SU-DHL-6 (cell line): Measurements from ENCODE around the gene BTNL2.

Source experiments
- H2AFZ ChIP-seq: fragments of 200-600 bp; sonication (generic); 2 replicates; pipeline ENCODE4 v1.6.1; 2014; ENCODE audit warnings: low read depth, mild to moderate bottlenecking, moderate library complexity, mixed read lengths, antibody characterized with exemption, low read length; ENCODE audit not compliant: severe bottlenecking
- H3F3A ChIP-seq: fragments of 200-600 bp; shearing (Covaris generic); 2 replicates; pipeline ENCODE4 v1.6.0; 2016; ENCODE audit warnings: antibody characterized with exemption, mild to moderate bottlenecking; ENCODE audit not compliant: insufficient read depth
- H3K27ac ChIP-seq: fragments of 200-600 bp; sonication (generic); 2 replicates; pipeline ENCODE4 v1.5.1; 2016; ENCODE audit warnings: low read depth, mild to moderate bottlenecking, low read length, moderate library complexity, mixed read lengths
- H3K27me3 ChIP-seq: fragments of 200-600 bp; sonication (generic), shearing (Covaris generic); 2 replicates; pipeline ENCODE4 v1.6.0; 2014; ENCODE audit warnings: mild to moderate bottlenecking, low read length
- H3K36me3 ChIP-seq: fragments of 200-600 bp; sonication (generic); 2 replicates; pipeline ENCODE4 v1.6.1; 2014; ENCODE audit warnings: mild to moderate bottlenecking, low read length, mixed read lengths
- H3K4me2 ChIP-seq: fragments of 300-600, 200-600 bp; shearing (Covaris generic), sonication (generic); 2 replicates; pipeline ENCODE4 v1.6.0; 2014; ENCODE audit warnings: low read length, low read depth, mild to moderate bottlenecking; ENCODE audit not compliant: poor library complexity, severe bottlenecking
- H3K4me3 ChIP-seq: fragments of 200-600 bp; sonication (generic); 2 replicates; pipeline ENCODE4 v1.5.1; 2014; ENCODE audit warnings: antibody characterized with exemption, low read length, mild to moderate bottlenecking, mixed read lengths; ENCODE audit not compliant: insufficient read depth, poor library complexity, severe bottlenecking
- H3K79me2 ChIP-seq: fragments of 200-600 bp; sonication (generic); 2 replicates; pipeline ENCODE4 v1.6.1; 2014; ENCODE audit warnings: mild to moderate bottlenecking, low read length, moderate library complexity; ENCODE audit not compliant: insufficient read depth
- H3K9ac ChIP-seq: fragments of 200-600 bp; sonication (generic); 2 replicates; pipeline ENCODE4 v1.7.0; 2014; ENCODE audit warnings: mild to moderate bottlenecking, low read length
- H3K9me2 ChIP-seq: fragments of 200-600 bp; sonication (generic); replicated peaks from 2 replicates; pipeline ENCODE4 v1.6.1; 2014; ENCODE audit warnings: low read length; ENCODE audit not compliant: insufficient read depth
- H3K9me3 ChIP-seq: fragments of 200-600 bp; sonication (generic); 2 replicates; pipeline ENCODE4 v1.6.1; 2014; ENCODE audit warnings: low read length, mixed read lengths; ENCODE audit not compliant: insufficient read depth
- H4K20me1 ChIP-seq: fragments of 200-600 bp; sonication (generic); 2 replicates; pipeline ENCODE4 v1.6.1; 2014; ENCODE audit warnings: low read depth, mild to moderate bottlenecking, antibody characterized with exemption, low read length, moderate library complexity, mixed read lengths
- CTCF ChIP-seq: fragments of 200-600 bp; sonication (generic); IDR thresholded peaks from one replicate; pipeline ENCODE4 v1.5.1; 2017; ENCODE audit warnings: antibody characterized with exemption, mild to moderate bottlenecking, low read length, moderate library complexity; ENCODE audit not compliant: insufficient read depth, poor library complexity, severe bottlenecking
- EZH2phosphoT487 ChIP-seq: fragments of 200-600 bp; sonication (generic), shearing (Covaris generic); conservative IDR thresholded peaks from 2 replicates; pipeline ENCODE4 v1.6.1; 2018; ENCODE audit warnings: mild to moderate bottlenecking, antibody characterized with exemption, low read length, moderate library complexity, mixed read lengths

The BTNL2 gene, protein sequence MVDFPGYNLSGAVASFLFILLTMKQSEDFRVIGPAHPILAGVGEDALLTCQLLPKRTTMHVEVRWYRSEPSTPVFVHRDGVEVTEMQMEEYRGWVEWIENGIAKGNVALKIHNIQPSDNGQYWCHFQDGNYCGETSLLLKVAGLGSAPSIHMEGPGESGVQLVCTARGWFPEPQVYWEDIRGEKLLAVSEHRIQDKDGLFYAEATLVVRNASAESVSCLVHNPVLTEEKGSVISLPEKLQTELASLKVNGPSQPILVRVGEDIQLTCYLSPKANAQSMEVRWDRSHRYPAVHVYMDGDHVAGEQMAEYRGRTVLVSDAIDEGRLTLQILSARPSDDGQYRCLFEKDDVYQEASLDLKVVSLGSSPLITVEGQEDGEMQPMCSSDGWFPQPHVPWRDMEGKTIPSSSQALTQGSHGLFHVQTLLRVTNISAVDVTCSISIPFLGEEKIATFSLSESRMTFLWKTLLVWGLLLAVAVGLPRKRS

DNA sequence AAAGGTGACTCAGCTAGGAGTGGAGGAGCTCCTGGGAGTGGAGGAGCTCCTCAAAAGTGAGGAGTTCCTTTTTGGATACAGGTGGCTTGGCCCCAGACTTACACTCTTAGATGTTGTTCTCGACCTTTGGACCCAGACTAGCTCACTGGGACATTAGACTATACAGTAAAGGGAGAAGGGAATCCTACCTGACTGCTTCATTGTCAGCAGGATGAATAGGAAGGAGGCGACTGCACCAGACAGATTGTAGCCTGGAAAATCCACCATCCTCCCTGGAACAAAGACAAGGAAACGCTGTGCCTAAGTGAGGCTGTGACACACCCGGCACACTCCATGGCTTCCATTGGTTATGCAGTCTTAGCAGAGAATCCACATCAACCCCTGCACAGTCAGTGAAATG lies at the start of gene BTNL2:
Gene BTNL2, minus strand, starts transcription at position 325 of the 400 bp plus-strand sequence. Its CDS starts 58 bp downstream, at position 267.
- Histone ChIP-seq H3F3A (no peaks in the 10 kb centered on the region), H2AFZ (no peak within 1 kb of the TSS), H3K9ac (no peak within 1 kb of the TSS), H3K36me3 (no peaks in the 10 kb centered on the region), H4K20me1 (no peaks in the 10 kb centered on the region), H3K4me2 (no peak within 1 kb of the TSS), H3K4me3 (no peak within 1 kb of the TSS), H3K27ac (no peak within 1 kb of the TSS), H3K9me2 (no peaks in the 10 kb centered on the region), H3K27me3 (no peaks in the 10 kb centered on the region), H3K9me3 (no peaks in the 10 kb centered on the region), H3K79me2 (no peaks in the 10 kb centered on the region)
- TF ChIP-seq EZH2phosphoT487 (no peak), CTCF (no peak)

- H3K36me3 ChIP-seq, result peaks cover 15% of the 10 kb centered on the region
- TF ChIP-seq CTCF (no peak), EZH2phosphoT487 (no peak)
- H3K9me3 ChIP-seq, result peaks cover 13% of the 10 kb centered on the region; the same call in 1 of the 2 replicates
Observed at GRCh38 chr6:32449088-32449736, 42.2 kb upstream of the BTNL2 start.

DNA sequence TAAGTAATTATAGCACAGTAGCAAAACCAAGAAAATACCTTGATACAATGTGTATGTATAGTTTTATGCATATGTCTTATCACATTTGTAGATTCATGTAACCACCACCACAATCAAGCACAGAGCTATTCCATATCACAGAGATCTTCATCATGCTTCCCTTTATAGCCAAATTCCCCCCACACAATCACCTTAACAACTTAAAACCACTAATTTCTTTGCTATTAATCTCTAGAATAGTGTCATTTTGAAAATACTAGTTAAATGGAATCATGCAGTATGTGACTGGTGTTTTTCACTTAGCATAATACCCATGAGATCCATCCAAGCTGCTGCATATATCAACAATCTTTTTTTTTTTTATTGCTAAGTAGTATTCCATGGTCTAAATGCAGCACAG lies 41.0 kb upstream of the BTNL2 start:
- no peak overlapping the region for H3K9ac ChIP-seq
- no peak overlapping the region for H3K4me3 ChIP-seq
- no peaks in the 10 kb centered on the region for H3K9me2 ChIP-seq
- H3K79me2 ChIP-seq, result no peaks in the 10 kb centered on the region
- no peak overlapping the region for H3K4me2 ChIP-seq
- no peaks in the 10 kb centered on the region for H3K27me3 ChIP-seq
- H3K9me3 ChIP-seq, result 0 out of 2 replicates have a peak, but pooled peaks cover 7% of the 10 kb centered on the region
- H3K36me3 ChIP-seq, result peaks cover 28% of the 10 kb centered on the region
- H3K27ac ChIP-seq, result no peak overlapping the region
- peaks cover 31% of the 10 kb centered on the region for H3F3A ChIP-seq
- no peak overlapping the region for H2AFZ ChIP-seq
- no peaks in the 10 kb centered on the region for H4K20me1 ChIP-seq
- TF ChIP-seq EZH2phosphoT487 (no peak), CTCF (no peak)

More at GRCh38 chr6:32449088-32449736, 42.2 kb upstream of the BTNL2 start:
- peaks cover 24% of the 10 kb centered on the region for H3F3A ChIP-seq
- no peaks in the 10 kb centered on the region for H3K9me2 ChIP-seq
- no peaks in the 10 kb centered on the region for H3K79me2 ChIP-seq
- H3K9ac ChIP-seq, result no peak overlapping the region
- no peaks in the 10 kb centered on the region for H3K27me3 ChIP-seq
- no peak overlapping the region for H3K4me2 ChIP-seq
- H3K27ac ChIP-seq, result no peak overlapping the region
- no peaks in the 10 kb centered on the region for H4K20me1 ChIP-seq
- no peak overlapping the region for H3K4me3 ChIP-seq
- no peak overlapping the region for H2AFZ ChIP-seq
